Stimulated activated CD4-positive, alpha-beta T cell treated with anti-CD3 and anti-CD28 coated beads, TNF-alpha, amount 100 ng/mL, for 48 hours (primary cell): ENCODE measurements around the gene MYZAP.
A peak's percentile ranks its signal among the peaks of the same experiment; 100 is the strongest.

Experiments used
- DNase-seq, 3 donors: peaks; one replicate each; pipeline ENCODE4 v3.0.0-alpha.2; 2020; ENCODE audit warnings: low read depth in 3 of 3

The MYZAP gene

GRCh38 chr15:57591822-57592367, at the start of gene MYZAP:
Gene MYZAP, plus strand, starts transcription at chr15:57591904. Its CDS starts 131 bp downstream, at chr15:57592035.
- DNase-seq = peak; percentile 2 to 29 (median 23)

GRCh38 chr15:57542505-57542817, 49.2 kb upstream of the MYZAP start:
- DNase-seq = no peak

- no peak for DNase-seq
Measured at GRCh38 chr15:57544848-57545480, 46.7 kb upstream of the MYZAP start.

GRCh38 chr15:57545995-57546394, 45.7 kb upstream of the MYZAP start:
- DNase-seq = no peak

GRCh38 chr15:57547243-57547755, 44.4 kb upstream of the MYZAP start:
- no peak for DNase-seq

GRCh38 chr15:57548351-57548750, 43.4 kb upstream of the MYZAP start:
- DNase-seq = no peak

- no peak for DNase-seq
Measured at GRCh38 chr15:57548835-57549234, 42.9 kb upstream of the MYZAP start.

- no peak for DNase-seq
Measured at GRCh38 chr15:57549935-57550334, 41.8 kb upstream of the MYZAP start.

GRCh38 chr15:57550640-57551039, 41.1 kb upstream of the MYZAP start:
- DNase-seq = no peak

- no peak for DNase-seq
Measured at GRCh38 chr15:57551715-57552677, 39.7 kb upstream of the MYZAP start.

GRCh38 chr15:57552678-57553334, 38.9 kb upstream of the MYZAP start:
- no peak for DNase-seq

GRCh38 chr15:57553526-57553925, 38.2 kb upstream of the MYZAP start:
- DNase-seq = no peak

- DNase-seq = no peak
Measured at GRCh38 chr15:57554063-57554811, 37.5 kb upstream of the MYZAP start.

- no peak for DNase-seq
Measured at GRCh38 chr15:57554812-57555179, 36.9 kb upstream of the MYZAP start.

- DNase-seq = no peak
Measured at GRCh38 chr15:57555270-57555669, 36.4 kb upstream of the MYZAP start.

- no peak for DNase-seq
Measured at GRCh38 chr15:57556040-57556439, 35.7 kb upstream of the MYZAP start.

- no peak for DNase-seq
Measured at GRCh38 chr15:57557267-57557666, 34.4 kb upstream of the MYZAP start.

- no peak for DNase-seq
Measured at GRCh38 chr15:57557810-57558209, 33.9 kb upstream of the MYZAP start.

- DNase-seq = peak; percentile 54 to 65 (median 62)
Measured at GRCh38 chr15:57559875-57560274, 31.8 kb upstream of the MYZAP start.

GRCh38 chr15:57561041-57561711, 30.5 kb upstream of the MYZAP start:
- peak; percentile 44 to 46 (median 46) for DNase-seq
